22Rv1 (cell line): ENCODE results near the gene PRDM8.

Source experiments
- H3K27ac ChIP-seq: fragments of 450-650 bp; 2 replicates; pipeline ENCODE4 v1.5.1; 2017
- CTCF ChIP-seq: fragments of 450-650 bp; IDR thresholded peaks from 2 replicates; pipeline ENCODE4 v1.5.1; 2017; ENCODE audit warnings: mild to moderate bottlenecking
- ZFX ChIP-seq: fragments of 450-650 bp; IDR thresholded peaks from 2 replicates; pipeline ENCODE4 v1.6.1; 2017; ENCODE audit warnings: antibody characterized with exemption, borderline replicate concordance

PRDM8 gene

DNA sequence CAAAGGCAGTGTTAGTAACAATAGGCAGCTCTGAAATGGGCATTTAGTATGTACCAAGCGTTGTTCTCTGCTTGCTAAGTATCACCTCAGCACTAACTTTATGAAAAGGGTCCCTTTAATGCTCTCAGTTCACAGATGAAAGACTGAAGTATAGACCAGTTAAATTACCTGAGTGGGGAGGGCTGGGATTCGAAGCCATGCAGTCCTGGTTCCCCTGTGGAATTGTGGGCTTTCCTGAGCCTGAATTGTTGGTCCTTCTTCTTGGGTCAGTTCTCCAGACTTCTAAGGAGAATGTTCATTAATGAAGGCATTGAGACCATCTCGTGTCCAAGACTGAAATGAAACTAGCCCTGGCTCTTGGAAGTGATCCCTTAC, 7.7 kb upstream of the PRDM8 start:
- no peak for TF ChIP-seq CTCF
- no peak for TF ChIP-seq ZFX
- H3K27ac ChIP-seq, result no peak overlapping the region

GRCh38 chr4:80189956-80190677, 7.2 kb upstream of the PRDM8 start:
- H3K27ac ChIP-seq, result no peak overlapping the region
- TF ChIP-seq CTCF, result no peak
- TF ChIP-seq ZFX, result no peak

DNA sequence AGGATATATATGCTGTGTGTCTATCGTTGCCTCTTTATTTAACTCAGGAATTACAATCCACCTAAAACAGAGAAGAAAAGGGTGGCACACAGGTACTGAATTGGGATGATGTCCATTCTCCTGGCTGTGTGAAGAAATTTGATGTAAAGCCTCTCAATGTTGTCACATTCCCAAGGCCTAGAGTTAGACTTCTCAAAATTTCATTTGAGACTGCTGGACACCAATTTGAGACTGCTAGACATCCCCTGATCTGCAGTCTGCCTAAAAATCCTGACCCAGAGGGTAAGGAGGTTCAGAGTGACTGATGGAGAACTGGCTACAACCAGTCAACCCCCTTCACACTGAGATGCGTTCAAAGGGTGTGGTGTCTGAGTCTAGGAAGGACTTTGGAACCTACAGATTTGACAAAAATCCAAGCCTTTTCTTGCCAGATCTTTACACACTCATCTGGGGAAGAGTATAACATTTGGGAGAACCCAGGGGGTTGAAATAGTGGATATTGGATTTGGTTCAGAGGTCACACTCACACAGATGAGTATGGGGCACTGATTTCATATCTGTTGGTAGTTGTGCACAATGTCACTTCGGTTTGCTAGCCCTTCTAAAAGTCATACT, 4.9 kb upstream of the PRDM8 start:
- H3K27ac ChIP-seq, result no peak overlapping the region
- TF ChIP-seq ZFX, result no peak
- TF ChIP-seq CTCF, result no peak

- TF ChIP-seq ZFX (no peak), CTCF (no peak)
- H3K27ac ChIP-seq, result no peak overlapping the region
Measured at GRCh38 chr4:80192937-80193336, 4.4 kb upstream of the PRDM8 start.

DNA sequence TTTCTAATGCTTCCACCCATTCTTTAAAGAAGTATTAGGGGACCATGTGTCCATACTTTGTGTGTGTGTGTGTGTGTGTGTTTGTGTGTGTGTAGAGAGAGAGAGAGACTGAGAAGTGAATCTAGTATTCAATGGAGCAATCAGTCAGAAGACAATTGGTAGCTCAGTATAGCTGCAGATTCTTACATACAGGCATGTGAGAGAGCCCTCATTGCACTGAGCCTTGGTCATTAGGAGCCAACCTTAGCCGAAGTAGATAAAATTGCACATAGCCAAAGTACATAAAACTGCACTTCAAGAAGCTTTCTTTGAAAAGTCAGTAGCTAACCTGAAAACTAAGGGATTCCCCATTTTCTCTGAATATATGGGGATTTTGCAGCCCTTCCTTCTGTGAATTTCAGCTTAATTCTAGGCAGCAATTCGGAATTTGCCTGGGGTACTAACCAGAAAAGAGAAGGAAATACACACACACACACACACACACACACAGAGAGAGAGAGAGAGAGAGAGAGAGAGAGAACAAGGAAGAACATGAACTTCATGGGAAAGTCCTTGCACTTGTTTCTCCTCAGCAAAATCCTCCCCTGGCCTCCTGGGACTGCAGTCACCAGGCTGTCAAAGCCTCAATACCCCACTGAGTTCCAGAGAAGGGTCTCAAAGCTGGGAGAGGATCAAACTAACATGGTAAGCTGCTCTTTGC, 1.7 kb upstream of the PRDM8 start:
- no peak overlapping the region for H3K27ac ChIP-seq

DNA sequence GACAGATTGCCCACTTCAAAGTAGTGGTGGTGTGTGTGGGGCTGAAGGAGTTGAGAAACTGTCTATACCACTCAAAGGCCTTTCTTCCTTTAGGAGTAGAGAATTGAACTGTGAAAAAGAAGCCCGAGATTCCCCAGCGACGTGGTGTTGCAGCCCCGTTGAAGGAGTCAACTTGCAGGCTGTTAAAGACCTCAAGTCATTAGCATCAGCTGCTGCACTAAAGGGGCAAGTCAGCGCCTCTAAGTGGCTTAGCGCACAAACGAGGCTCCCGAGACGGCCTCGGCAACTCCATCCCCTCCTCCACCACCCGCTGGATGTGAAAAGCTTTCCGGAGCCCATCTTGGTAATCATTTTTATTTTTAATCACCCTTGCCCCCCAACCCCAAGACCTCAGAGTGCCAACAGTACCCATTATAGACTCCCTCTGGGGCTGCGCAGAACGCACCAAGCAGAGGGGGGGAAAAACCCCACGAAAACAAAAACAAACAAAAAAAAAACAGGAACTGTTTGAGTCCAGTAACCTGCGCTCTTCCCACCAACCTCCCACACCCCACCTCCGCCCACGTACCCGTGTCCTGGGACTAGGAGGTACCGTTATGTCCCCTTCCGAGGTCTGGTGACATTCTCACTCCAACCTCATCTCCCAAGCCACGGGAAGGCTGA, 913 bp upstream of the PRDM8 start:
- H3K27ac ChIP-seq, result no peak overlapping the region
- TF ChIP-seq ZFX (no peak), CTCF (no peak)

More for the DNA sequence above, 1.7 kb upstream of the PRDM8 start:
- TF ChIP-seq CTCF (no peak), ZFX (no peak)
